Fibroblast of skin of right quadriceps (primary cell): ENCODE results near the gene KIAA1671.
A peak's percentile ranks its signal among the peaks of the same experiment; 100 is the strongest.

Experiments
- DNase-seq: peaks from one replicate; pipeline ENCODE4 v3.0.0-alpha.2; 2013

KIAA1671 gene

GRCh38 chr22:25149014-25149413, 196.5 kb downstream of the KIAA1671 start:
- DNase-seq: no peak

GRCh38 chr22:25153961-25154666, 201.6 kb downstream of the KIAA1671 start:
- peak; percentile 3 for DNase-seq

GRCh38 chr22:25154667-25154999, 202.1 kb downstream of the KIAA1671 start:
- DNase-seq: no peak

- DNase-seq: no peak
Measured at GRCh38 chr22:25156736-25157135, 204.2 kb downstream of the KIAA1671 start.

GRCh38 chr22:25159028-25159427, 206.5 kb downstream of the KIAA1671 start:
- DNase-seq: no peak

GRCh38 chr22:25160120-25160996, 207.8 kb downstream of the KIAA1671 start:
- no peak for DNase-seq

GRCh38 chr22:25161017-25161915, 208.8 kb downstream of the KIAA1671 start:
- DNase-seq: no peak

GRCh38 chr22:25161916-25162530, 209.5 kb downstream of the KIAA1671 start:
- no peak for DNase-seq

- no peak for DNase-seq
Measured at GRCh38 chr22:25162561-25162960, 210.0 kb downstream of the KIAA1671 start.

- no peak for DNase-seq
Measured at GRCh38 chr22:25165785-25166184, 213.3 kb downstream of the KIAA1671 start.

- DNase-seq: no peak
Measured at GRCh38 chr22:25166266-25167040, 213.9 kb downstream of the KIAA1671 start.

- DNase-seq: no peak
Measured at GRCh38 chr22:25167082-25167481, 214.6 kb downstream of the KIAA1671 start.

GRCh38 chr22:25167834-25168601, 215.5 kb downstream of the KIAA1671 start:
- no peak for DNase-seq

- DNase-seq: no peak
Measured at GRCh38 chr22:25169278-25170031, 216.9 kb downstream of the KIAA1671 start.

- DNase-seq: no peak
Measured at GRCh38 chr22:25170426-25170980, 218.0 kb downstream of the KIAA1671 start.

- no peak for DNase-seq
Measured at GRCh38 chr22:25172153-25172552, 219.6 kb downstream of the KIAA1671 start.

- no peak for DNase-seq
Measured at GRCh38 chr22:25174156-25174887, 221.8 kb downstream of the KIAA1671 start.

- no peak for DNase-seq
Measured at GRCh38 chr22:25174888-25175411, 222.4 kb downstream of the KIAA1671 start.

- DNase-seq: no peak
Measured at GRCh38 chr22:25176175-25176574, 223.7 kb downstream of the KIAA1671 start.
